Measurements from ENCODE around the gene PEA15.

The PEA15 gene

DNA sequence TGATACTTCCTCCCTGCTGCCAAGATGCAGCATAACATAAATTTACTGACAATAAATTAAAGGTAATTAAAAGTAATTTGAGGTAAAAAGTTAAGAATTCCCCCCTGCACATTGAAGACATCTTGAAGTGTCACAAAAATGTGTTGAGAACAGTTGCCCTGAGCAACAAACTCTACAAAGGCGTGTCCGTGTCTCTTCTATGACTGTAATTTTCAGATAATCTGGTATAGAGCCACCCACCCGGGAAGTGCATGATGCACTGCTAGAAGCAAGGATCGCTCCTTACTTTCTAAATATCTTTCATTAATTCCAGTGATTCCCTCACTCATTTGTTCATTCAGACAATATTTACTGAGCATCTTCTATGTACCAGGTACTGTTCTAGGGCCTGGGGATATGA, 25.8 kb upstream of the PEA15 start:
- no peak for DNase-seq (ENCODE audit: low read depth, low spot score)

DNA sequence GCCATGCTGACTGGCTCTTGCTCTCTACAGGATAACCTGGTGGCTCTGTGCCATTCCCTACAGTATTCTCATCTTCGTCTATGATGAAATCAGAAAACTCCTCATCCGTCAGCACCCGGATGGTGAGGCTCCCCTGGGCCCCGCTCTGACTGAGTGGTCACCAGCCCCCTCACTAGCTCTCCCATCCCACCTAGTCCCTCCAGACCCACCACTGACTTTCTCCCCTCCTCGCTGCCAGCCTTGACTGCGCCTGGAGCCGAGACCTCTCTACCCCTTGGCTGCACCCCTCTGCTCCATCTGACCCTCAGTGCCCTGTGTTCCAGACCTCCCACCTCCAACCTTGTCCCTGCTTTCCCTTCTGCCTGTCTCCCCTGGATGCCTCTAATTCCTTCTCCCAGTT, 18.9 kb upstream of the PEA15 start:
- DNase-seq (ENCODE audit: low read depth, low spot score), result no peak

DNA sequence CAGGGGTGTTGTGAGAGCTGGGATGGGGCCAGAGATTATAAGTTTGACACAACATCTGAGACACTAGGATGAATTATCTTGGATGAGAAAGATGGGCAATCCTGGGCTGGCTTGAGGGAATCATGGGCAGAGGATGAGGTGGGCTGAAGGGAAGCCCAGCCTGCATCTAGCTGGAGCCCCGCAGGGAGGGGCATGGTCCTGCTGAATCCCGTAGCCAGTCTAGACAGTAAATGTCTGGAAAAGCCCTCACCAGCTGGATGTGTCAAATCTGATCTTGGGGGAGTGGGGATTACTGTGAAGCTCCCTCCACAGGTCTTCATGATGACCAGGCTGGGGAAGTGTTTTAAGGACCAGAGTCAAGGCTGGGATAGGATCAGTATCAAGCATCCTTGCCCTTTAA, 18.5 kb upstream of the PEA15 start:
- no peak for DNase-seq (ENCODE audit: low read depth, low spot score)

DNA sequence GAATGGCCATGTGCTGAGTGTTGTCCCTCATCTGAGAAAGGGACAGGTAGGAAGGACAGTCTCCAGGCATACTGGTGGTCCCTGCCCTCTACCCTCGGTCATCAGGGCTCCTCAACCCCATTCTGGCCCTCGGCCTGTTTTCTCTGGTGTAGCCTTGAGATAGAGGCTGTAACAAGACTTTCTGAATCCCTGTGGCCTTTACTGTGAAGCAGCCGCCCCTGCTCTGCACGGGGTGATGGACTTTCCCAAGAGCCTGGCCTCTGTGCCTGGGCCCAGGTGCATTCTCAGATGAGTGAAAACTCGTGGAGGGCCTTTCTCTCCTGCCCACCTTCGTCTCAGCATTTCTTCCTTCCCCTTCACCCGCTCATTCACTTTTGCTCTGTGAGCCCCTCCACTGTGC, 17.8 kb upstream of the PEA15 start:
- DNase-seq (ENCODE audit: low read depth, low spot score), result no peak

DNA sequence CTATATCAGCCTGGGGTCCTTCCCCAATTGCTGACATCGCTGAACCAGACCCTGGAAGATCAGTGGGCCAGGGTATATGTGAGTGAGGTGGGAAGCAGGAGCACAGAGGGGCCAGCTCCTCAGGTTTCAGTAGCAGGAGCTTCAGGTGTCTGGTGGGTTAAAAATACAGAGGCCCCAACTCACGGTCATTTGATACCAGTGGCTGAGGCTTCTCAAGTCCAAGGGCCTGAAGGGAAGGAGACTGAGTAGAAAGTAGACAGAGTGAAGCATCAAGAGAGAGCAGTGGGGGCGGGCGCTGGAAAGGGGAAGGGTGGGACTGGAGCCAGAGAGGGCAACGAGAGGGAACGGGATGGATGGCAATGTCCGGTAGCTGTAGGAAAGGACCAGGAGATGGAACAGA, 16.8 kb upstream of the PEA15 start:
- no peak for DNase-seq (ENCODE audit: low read depth, low spot score)

DNA sequence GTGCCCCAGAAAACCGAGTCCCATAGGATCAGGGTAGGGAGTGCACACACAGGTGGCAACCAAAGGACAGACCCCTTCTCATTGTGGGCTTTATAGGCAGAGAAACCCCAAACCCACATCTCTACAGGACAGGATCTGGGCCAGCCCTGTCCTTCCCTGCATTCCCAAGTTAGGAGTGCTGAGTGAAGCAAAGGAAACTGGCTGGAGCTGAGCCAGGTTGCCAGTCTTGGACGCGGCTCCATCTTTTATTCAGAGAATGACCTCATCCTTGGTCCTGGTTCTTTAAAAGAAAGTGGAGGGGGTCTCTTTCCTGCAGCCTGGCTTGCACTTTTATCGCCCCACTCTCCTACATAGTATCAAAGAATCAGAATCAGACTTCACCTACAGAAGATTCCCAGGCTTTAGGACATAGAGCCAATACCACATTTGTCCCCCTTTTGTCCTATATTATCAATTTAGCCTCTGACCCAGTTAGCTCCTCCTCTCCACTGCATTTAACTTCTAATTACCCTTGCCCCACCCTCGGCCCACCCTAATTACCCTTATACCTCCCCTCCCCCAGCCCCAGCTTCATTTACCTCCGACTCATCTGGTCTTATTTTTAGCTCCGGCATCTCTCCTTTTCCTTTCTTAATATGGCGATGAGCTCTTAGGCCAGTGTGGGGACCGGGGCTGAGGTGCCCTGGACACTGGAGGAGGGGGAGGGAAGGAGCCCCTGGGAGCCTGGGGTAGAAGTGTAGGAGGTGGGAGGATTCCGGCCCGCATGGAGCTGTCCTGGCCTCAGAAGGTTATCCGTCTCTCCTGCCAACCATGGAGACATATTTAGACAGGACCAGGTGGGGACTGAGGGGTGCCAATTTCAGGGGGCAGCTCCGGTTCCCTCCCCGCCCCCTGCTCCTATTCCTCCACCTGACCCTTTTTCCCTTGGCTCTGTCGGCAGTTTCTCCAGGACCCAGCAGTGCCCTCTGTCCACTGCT, 15.2 kb upstream of the PEA15 start, which contains the start of gene CASQ1:
Gene CASQ1 (plus strand): TSS at position 927 of the 977 bp plus-strand sequence. CDS start 177 bp downstream, outside the sequence.
- no peak for DNase-seq (ENCODE audit: low read depth, low spot score)

DNA sequence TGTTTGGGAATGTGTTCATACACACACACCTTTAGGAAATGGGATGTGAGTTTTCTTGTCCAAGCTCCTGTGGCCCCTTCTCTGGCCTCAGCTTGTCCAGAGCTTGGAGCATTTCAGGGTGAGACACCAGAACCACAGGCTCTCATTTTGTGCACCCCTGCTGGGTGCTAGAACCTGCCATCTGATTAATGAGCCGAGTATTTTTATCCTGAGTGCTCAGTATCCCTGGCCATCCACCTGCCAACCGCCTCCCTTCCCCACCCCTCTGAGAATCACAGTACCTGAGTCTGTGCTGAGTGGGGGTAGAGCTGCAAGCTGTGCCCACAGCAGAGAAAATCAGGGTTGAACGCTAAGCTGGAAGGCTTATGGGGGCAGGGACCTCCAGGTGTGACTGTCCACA, 13.4 kb upstream of the PEA15 start:
- no peak for DNase-seq (ENCODE audit: low read depth, low spot score)

DNA sequence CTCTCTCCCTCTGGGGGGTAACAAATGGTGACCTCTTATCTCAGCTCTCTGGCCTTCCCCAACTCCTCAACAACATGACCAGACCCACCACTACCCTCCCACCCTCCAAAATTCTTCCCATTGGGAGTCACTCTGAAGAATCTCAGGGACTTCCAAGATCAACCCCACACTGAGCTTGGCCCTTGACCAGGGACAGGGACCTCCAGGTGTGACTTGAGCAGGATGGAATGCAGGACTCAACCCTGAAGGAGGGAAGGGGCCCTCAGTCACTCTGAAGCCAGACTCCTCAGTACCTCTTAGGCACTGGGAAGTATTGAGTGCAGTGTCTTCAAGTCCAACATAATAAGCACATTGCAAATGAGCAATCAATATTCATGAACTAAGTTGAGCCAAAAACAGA, 12.9 kb upstream of the PEA15 start:
- no peak for DNase-seq (ENCODE audit: low read depth, low spot score)

DNA sequence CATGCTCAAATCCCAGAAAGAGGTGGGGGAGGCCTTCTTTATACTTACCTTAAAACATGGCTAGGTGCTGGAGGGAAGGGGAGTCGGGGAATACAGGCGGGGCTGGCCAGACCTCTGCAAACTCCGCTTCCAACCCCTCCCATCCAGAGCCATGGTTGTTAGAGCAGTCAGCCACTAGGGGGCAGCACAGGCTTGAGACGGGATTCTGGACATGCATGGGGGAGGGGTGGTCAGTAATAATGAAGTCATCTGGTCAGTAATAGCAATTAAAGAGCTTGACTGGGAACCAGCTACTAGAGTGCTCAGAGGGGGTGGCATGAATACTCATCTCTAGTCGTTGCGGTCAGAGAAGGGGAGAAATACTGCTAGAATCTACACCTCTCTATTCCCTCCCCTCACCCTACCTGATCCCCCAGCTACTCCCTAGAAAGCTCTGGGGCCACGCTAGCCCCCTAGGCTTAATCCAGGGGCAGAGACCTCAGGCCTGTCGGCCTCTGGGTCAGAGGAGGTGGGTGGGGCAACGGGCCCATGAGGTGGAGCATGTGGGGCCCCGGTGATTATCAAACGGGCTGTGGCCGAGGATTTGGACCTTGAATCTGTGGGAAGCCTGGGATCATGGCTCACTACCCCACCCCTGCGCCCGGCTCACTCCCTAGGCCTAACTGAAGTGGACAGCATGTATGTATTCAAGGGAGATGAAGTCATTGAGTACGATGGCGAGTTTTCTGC, 11.9 kb upstream of the PEA15 start:
- no peak for DNase-seq (ENCODE audit: low read depth, low spot score)

DNA sequence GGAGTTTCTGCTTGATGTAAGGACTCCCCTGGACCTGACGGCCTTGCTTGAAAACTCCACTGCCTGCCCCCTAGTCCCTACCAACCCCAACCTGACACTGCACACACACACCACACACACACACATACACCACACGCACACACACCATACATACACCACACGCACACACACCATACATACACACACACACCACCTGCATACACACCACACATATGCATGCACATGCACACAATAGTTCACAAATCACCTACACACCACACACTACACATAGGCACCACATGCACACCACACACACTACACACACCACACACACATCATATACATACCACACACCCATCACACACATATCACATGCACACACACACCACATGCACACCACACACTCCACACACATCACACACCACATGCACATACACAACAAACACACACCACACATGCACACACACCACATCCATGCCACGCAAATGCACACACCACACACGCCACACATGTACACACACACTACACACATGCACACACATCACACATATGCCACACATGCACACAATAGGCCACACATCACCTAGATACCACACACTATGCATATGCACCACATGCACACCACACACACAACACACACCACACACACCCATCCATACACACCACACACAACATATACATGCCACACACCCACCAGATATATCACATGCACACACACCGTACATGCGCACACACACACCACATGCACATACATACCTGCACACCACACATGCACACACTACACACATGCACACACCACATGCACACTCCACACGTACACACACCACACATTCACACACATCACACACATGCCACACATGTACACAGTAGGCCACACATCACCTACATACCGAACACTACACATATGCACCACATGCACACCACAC, 11.1 kb upstream of the PEA15 start:
- no peak for DNase-seq (ENCODE audit: low read depth, low spot score)

DNA sequence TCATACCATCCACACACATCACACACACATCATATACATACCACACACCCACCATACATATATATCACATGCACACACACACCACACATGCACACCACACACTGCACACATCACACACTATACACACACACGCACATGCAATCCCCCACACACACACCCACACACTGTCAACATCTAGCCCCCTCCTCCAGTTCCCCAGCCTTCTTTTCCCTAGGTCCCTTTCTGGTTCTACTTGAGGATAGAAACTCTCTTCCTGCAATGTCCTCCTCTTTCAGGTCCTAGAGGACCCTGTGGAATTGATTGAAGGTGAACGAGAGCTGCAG, 10.5 kb upstream of the PEA15 start:
- DNase-seq (ENCODE audit: low read depth, low spot score), result no peak

DNA sequence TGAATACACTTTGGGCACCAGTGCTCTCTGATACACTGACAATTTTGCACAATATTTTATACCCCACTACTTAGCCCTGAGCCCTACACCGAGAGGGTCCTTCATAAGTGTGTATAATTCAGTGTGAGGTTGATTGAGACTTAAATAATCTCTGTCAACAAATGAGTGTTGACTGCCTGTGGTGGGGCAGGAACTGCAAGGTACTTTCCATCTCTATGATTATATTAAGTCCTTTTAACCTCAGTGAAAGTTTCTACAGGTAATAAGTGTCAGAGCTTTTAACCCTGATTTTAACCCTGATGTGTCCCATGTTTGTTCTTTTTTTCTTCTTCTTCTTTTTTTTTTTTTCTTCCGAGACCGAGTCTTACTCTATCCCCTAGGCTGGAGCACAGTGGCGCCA, 9.0 kb upstream of the PEA15 start:
- no peak for DNase-seq (ENCODE audit: low read depth, low spot score)

DNA sequence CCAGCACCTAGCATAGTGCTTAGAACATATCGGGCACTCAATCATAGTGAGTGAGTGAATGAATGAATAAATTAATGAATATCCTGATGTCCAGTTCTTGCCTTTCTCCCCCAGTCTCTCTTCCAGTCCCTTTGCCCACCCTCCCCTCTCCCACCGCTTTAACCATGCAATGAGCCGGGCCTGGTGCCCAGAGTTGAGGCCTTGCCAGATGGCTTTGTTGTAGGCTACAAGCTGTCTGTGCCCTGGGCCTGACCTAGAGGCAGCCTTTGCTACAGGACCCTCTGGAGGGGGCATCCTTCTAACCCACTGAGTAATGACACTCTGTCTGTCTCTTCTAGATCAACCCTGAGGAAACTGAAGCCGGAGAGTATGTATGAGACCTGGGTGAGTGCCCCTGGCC, 8.0 kb upstream of the PEA15 start:
- DNase-seq (ENCODE audit: low read depth, low spot score), result no peak

DNA sequence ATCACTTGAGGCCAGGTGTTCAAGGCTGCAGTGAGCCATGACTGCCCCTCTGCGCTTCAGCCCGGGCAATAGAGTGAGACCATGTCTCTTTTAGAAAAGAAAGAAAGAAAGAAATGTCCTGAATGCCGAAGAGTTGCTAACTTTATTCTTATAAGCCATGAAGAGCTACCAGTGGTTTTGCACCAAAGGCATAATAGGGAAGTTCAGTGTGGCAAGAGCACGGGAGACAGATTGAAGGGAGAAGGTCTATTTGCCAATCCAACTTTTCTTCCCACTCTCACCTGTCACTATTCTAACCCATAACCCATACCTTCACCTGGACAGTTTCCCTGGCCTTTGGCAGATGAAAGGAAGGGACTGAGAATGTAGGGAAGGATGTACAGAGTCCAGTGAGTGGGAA, 4.4 kb upstream of the PEA15 start:
- DNase-seq (ENCODE audit: low read depth, low spot score), result no peak

DNA sequence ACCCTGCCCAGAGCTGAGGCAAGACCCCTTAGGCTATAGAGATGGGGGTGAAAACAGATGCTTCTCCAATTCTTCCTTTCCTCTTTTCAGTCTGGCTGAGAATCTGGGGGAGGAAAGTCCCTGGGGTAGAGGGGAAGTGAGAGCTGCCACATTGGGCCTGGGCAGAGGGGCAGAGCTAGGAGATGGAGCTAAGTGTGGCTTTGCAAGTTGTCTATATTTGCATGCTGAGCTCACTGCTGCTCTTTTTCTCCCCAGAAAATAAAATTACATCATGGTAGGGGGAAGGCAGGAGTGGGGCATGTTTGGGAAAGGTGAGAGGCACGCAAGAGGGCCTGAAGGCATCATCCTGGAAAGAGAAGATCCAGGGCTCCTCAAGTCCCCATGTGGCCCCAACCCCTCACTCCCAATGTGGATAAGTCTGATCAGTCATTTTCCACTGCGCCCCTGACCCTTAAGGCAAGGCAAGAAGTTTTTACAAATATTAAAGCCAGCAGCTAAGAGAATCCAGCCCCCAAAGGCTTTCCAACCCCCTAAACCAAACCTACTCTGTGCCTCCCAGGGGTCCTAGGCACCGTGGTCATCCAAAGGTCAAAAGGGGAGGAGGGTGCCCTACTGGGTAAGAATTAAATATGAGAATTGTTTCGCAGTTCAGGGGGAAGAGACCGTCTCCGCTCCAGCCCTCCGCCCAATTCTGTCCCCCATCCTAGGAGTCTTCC, 500 bp upstream of the PEA15 start:
- DNase-seq (ENCODE audit: low read depth, low spot score), result no peak

DNA sequence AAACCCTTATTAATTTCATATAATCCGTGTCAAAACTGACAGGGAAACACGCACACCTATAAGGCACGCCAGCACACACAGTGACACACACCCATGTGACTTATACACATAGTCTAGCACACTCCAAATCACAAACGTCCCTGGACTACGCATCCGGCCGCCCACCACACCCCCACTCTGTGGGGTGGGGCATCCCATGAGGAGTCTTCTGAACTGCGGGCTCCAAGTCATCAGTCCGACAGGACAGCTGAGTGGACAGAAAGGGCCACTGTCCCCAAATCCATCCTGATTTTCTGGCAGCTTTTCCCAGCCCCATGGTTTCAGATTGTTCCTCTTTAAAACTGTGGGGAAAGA, 829 bp downstream of the PEA15 start:
- DNase-seq (ENCODE audit: low read depth, low spot score), result no peak

DNA sequence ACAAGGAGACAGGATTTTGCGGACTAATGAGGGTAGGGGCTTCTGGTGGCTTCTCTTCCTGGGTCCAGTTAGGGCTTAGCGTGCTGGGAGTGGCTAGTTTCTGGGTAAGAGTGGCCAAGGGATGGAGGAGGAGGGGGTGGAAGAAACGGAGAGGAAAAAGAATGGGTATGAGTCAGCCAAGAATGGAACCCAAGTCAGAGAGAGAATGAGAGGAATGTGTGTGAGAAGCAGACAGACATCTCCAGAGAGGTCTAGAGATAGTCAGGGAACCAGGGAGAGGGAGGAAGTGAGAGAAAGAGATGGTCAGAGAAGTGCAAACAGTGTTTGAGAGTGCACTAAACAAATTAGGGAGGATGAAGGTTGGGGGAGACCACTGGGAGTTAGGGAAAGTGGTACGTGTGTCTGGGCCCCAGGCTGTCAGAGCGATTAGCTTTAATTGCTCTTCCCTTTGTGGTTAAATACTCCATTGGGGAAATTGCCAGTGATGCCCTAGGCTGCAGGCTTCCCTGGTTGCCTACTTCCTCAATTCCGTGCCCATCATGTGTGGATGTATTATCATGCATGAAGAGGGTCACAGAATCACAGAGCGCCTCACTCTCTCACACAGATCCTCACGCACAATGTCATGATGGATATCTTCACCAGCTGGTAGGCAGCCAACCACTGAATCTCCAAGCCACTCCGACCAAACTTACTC, 1.4 kb downstream of the PEA15 start:
- DNase-seq (ENCODE audit: low read depth, low spot score), result no peak

DNA sequence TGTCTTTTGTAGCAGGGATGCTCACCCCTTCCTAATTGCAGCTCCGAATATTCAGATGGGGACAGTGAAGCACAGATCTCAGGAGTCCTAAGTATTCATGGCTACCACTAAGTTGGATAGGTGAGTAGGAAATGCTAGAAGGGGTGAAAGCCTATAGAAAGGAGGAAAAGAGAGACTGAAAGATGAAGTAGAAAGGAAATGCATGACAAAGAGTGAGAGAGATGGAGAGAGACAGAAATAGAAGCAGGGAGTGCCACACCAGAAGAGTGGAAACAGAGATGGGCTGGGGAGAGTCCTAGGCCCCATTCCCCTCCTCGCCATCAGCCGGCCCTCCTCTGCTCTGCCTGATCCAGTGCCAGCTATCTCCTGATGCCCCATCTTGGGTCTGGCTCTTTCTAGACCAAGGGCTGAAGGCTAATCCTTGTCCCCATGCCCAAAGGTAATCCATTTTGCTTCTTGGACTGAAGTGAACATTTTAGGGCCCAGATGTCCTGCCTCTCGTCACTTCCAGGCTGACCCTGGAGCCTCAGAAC, 2.0 kb downstream of the PEA15 start:
- DNase-seq (ENCODE audit: low read depth, low spot score), result no peak

DNA sequence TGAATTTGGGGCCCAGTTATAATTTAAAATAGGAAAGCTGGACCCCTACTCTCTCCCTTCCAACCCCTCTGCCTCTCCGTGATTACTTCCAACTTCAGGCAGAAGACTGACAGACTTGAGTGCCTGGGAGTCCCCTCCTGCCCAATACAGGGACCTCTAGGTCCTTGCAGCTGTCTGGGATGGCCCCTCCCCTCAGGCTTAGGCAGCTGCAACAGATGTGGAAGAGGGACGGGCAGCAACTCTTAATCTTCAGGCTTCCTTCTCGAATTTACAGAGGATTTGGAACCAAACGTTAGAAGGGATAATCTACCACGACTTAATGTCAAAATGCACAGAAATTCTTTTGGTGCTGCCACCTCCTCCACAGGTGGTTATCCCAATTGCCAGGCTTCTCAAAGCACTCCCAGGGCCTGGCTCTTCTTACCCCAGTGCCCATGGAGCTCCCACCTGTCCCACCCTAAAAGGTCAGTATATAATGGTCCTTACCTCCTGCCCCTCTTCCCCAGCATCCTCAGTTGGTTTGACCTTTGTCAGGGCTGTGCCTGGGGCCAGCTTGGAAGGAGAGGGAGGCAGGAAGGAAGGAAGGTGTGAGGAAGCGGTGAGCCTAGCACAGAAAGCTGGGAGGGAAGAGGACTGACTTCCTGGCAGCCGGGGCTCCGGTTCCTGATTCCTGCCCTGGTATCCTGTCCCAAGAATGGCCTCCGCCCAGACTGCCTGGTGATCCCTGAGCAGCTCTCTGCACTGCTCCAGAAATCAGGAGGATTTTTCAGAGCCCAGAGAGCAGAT, 2.8 kb downstream of the PEA15 start:
- DNase-seq (ENCODE audit: low read depth, low spot score), result no peak

Measured in smooth muscle cell of the brain vasculature (primary cell).